Endothelial cell of umbilical vein (primary cell): Measurements from ENCODE around the gene ATP5PO. TPM values are rescaled to one million over a fixed set of nuclear protein-coding genes. Genes with fewer than 3 reads are reported as not detected.

Experiments used
- BruUV-seq: library from RNA; stranded (reverse); fragments of 400-500 nt; replicated peaks from 2 replicates; lab custom pipeline; 2021; lab: Mats Ljungman, UMichigan
- CTCF ChIA-PET: fragments of 300-600, 350-600 bp; sonication (Branson Sonifier 250); formaldehyde crosslinking; loops from one replicate; lab custom pipeline; 2021; ENCODE audit warnings: antibody characterized with exemption, inconsistent platforms; lab: Charles Lee
- POLR2A ChIA-PET: fragments of 300-600, 350-600 bp; sonication (Branson Sonifier 250); formaldehyde crosslinking; loops from one replicate; lab custom pipeline; 2021; ENCODE audit warnings: antibody characterized with exemption, inconsistent platforms; lab: Charles Lee
- DNase-seq: peaks from one replicate; pipeline ENCODE4 v3.0.0-alpha.2; 2011; ENCODE audit warnings: low read depth, low spot score
- FAIRE-seq: peaks from 2 replicates; lab custom pipeline; 2011; peaks lifted over from hg19 to GRCh38; lab: Jason Lieb, UNC
- H2AFZ ChIP-seq: 2 replicates; pipeline ENCODE4 v1.6.0; 2012; ENCODE audit warnings: low read depth, low read length, control low read depth, inconsistent platforms
- H3K27ac ChIP-seq: 2 replicates; pipeline ENCODE4 v1.5.1; 2011; ENCODE audit warnings: low read depth, mild to moderate bottlenecking, control low read depth, low read length, moderate library complexity; ENCODE audit not compliant: insufficient read depth
- H3K27me3 ChIP-seq, 2 experiments: 2 replicates each; pipeline versions ENCODE4 v1.6.0 to v1.6.1; 2011; ENCODE audit warnings: low read length in 2 of 2, mixed read lengths in 1 of 2; ENCODE audit not compliant: control insufficient read depth in 2 of 2, insufficient read depth in 2 of 2
- H3K36me3 ChIP-seq, 2 experiments: 2 replicates in 1 of 2; 3 replicates in 1 of 2; pipeline ENCODE4 v1.5.1; 2011; ENCODE audit warnings: low read length in 2 of 2, mild to moderate bottlenecking in 1 of 2, moderate library complexity in 1 of 2; ENCODE audit not compliant: control insufficient read depth in 2 of 2, insufficient read depth in 2 of 2; ENCODE audit errors: extremely low read depth in 1 of 2
- H3K4me1 ChIP-seq: 3 replicates; pipeline ENCODE4 v1.5.1; 2011; ENCODE audit warnings: mild to moderate bottlenecking, low read length; ENCODE audit not compliant: control insufficient read depth, insufficient read depth; ENCODE audit errors: extremely low read depth
- H3K4me2 ChIP-seq: 2 replicates; pipeline ENCODE4 v1.6.1; 2011; ENCODE audit warnings: low read length, control low read depth, mixed read lengths; ENCODE audit not compliant: insufficient read depth
- H3K4me3 ChIP-seq, 3 experiments: fragments of 200-600 bp in 1 of 3; sonication (generic), shearing (Covaris generic) in 1 of 3; replicated peaks in 1 of 3; 2 replicates each; pipeline ENCODE4 v1.5.1; 2011 to 2016; ENCODE audit warnings: control low read depth in 3 of 3, low read length in 3 of 3, mild to moderate bottlenecking in 2 of 3, inconsistent platforms in 1 of 3, low read depth in 1 of 3, moderate library complexity in 1 of 3; ENCODE audit not compliant: insufficient read depth in 1 of 3
- H3K79me2 ChIP-seq: 2 replicates; pipeline ENCODE4 v1.6.0; 2012; ENCODE audit warnings: low read length, inconsistent platforms; ENCODE audit not compliant: control insufficient read depth, insufficient read depth
- H3K9ac ChIP-seq: replicated peaks from 2 replicates; pipeline ENCODE3; 2011; ENCODE audit warnings: low read length, control low read depth; ENCODE audit not compliant: insufficient read depth; ENCODE audit errors: extremely low read depth
- H3K9me1 ChIP-seq: replicated peaks from 3 replicates; pipeline ENCODE4 v1.6.0; 2011; ENCODE audit warnings: mild to moderate bottlenecking, low read length; ENCODE audit not compliant: control insufficient read depth, insufficient read depth; ENCODE audit errors: extremely low read depth
- H3K9me3 ChIP-seq: replicated peaks from 2 replicates; pipeline ENCODE4 v1.5.1; 2012; ENCODE audit warnings: low read length, inconsistent platforms; ENCODE audit not compliant: control insufficient read depth, insufficient read depth
- H4K20me1 ChIP-seq: replicated peaks from 2 replicates; pipeline ENCODE3; 2011; ENCODE audit warnings: mild to moderate bottlenecking, low read length; ENCODE audit not compliant: control insufficient read depth, insufficient read depth; ENCODE audit errors: extremely low read depth
- CTCF ChIP-seq, 2 donors: IDR thresholded peaks; 1 replicate in 1 of 2; 2 replicates in 1 of 2; pipeline ENCODE4 v1.5.1; 2011; ENCODE audit warnings: low read length in 2 of 2, mild to moderate bottlenecking in 2 of 2, moderate library complexity in 2 of 2, control low read depth in 1 of 2, inconsistent platforms in 1 of 2, low read depth in 1 of 2; ENCODE audit not compliant: insufficient read depth in 1 of 2; ENCODE audit errors: extremely low read depth in 1 of 2
- EZH2 ChIP-seq: IDR thresholded peaks from 2 replicates; pipeline ENCODE4 v1.6.1; 2012; ENCODE audit warnings: borderline replicate concordance, low read depth, mild to moderate bottlenecking, moderate library complexity, low read length, inconsistent platforms; ENCODE audit not compliant: severe bottlenecking
- FOS ChIP-seq: IDR thresholded peaks from 2 replicates; pipeline ENCODE4 v1.6.1; 2011; ENCODE audit warnings: mild to moderate bottlenecking, low read length, moderate library complexity, borderline replicate concordance; ENCODE audit not compliant: insufficient read depth
- GATA2 ChIP-seq: IDR thresholded peaks from 2 replicates; pipeline ENCODE4 v1.7.0; 2011; ENCODE audit warnings: low read depth, mild to moderate bottlenecking, moderate library complexity, mixed read lengths, low read length; ENCODE audit not compliant: insufficient read length, insufficient read depth
- JUN ChIP-seq: IDR thresholded peaks from 2 replicates; pipeline ENCODE4 v1.6.1; 2011; ENCODE audit warnings: borderline replicate concordance, low read depth; ENCODE audit not compliant: insufficient read length, insufficient read depth
- MAX ChIP-seq: IDR thresholded peaks from 2 replicates; pipeline ENCODE4 v1.6.1; 2011; ENCODE audit not compliant: insufficient read depth, insufficient read length
- MYC ChIP-seq: IDR thresholded peaks from one replicate; pipeline ENCODE4 v1.6.1; 2011; ENCODE audit warnings: mild to moderate bottlenecking, low read depth, low read length
- POLR2A ChIP-seq: IDR thresholded peaks from 2 replicates; pipeline ENCODE4 v1.6.1; 2012; ENCODE audit warnings: low read depth, mild to moderate bottlenecking, control low read depth, low read length
- POLR2AphosphoS5 ChIP-seq: IDR thresholded peaks from 2 replicates; pipeline ENCODE4 v1.6.1; 2012; ENCODE audit warnings: low read depth, mild to moderate bottlenecking, control low read depth, low read length, moderate library complexity; ENCODE audit not compliant: insufficient read depth
- dilution Hi-C: fragments of 300-500 bp; cut with MboI; formaldehyde crosslinking; loops from one replicate; pipeline ENCODE4 v1.15.0; 2019; ENCODE audit warnings: low sequenced_read_pairs; ENCODE audit not compliant: extremely low pct_ligation_motif_present
- intact Hi-C: fragments of 100-400 bp; cut with micrococcal nuclease; formaldehyde crosslinking; loops from one replicate; pipeline ENCODE4 v1.10.0; 2022
- polyA plus RNA-seq, 4 experiments: library from polyadenylated mRNA; depleted of rRNA in 3 of 4; stranded (reverse) in 3 of 4; unstranded in 1 of 4; fragments of >200 nt; gene quantifications; 2 replicates each; pipeline versions ENCODE4 v1.2.1 to v1.2.3, GENCODE V29; 2011 to 2012; ENCODE audit warnings: missing spikeins in 1 of 4
- total RNA-seq: library from RNA; stranded (reverse); gene quantifications from 2 replicates; pipeline ENCODE4 v1.2.3, GENCODE V29; 2021

ATP5PO gene
- total and polyA plus RNA-seq, 2 donors (not counting 3 experiments of a cell fraction or from before 2014, with no cell fraction given), result 187 to 207 TPM

GRCh38 chr21:33964706-33965325 is 49.2 kb upstream of the ATP5PO start:
- Histone ChIP-seq H3K79me2 (no peaks in the 10 kb centered on the region), H3K4me1 (peaks cover 15% of the 10 kb centered on the region), H3K9me1 (no peaks in the 10 kb centered on the region), H2AFZ (no peak overlapping the region), H3K4me3 (no peak overlapping the region), H3K9me3 (no peaks in the 10 kb centered on the region), H4K20me1 (no peaks in the 10 kb centered on the region), H3K4me2 (no peak overlapping the region), H3K36me3 (no peaks in the 10 kb centered on the region), H3K27ac (no peak overlapping the region), H3K9ac (no peak overlapping the region), H3K27me3 (peaks cover 2 to 6% of the 10 kb centered on the region in 2 experiments)
- FAIRE-seq, result no peak
- no TSS peak for BruUV-seq
- no peak for DNase-seq
- no peak for TF ChIP-seq MYC
- no peak for TF ChIP-seq EZH2
- no peak for TF ChIP-seq POLR2A
- no peak for TF ChIP-seq POLR2AphosphoS5
- TF ChIP-seq FOS, result no peak
- no peak for TF ChIP-seq JUN
- no peak for TF ChIP-seq MAX
- TF ChIP-seq GATA2, result no peak
- TF ChIP-seq CTCF (IDR thresholded peaks at IDR 0.05; ENCODE audit: extremely low read depth in 1 of 2, insufficient read depth in 1 of 2, low read depth in 1 of 2, low read length in 2 of 2), result no peak
- POLR2A ChIA-PET, result no interaction called here
- intact Hi-C loops (loop anchor here (5.0 kb wide), 1 partner anchor 198 kb away; no protein-coding TSS in a partner anchor), dilution Hi-C loops (no loop called here)
- CTCF ChIA-PET, result interaction anchor here (1.1 kb wide), 1 partner anchor 337 kb away, joined by 4 read pairs; no protein-coding TSS in a partner anchor
